HG03520 (cell line): ENCODE data around the gene SLC23A2.
"Not testable (repeated sequence)": the region's sequence is repeated elsewhere in the genome, so short reads cannot be mapped to it uniquely, and the experiment has no call there.

Experiments used
- ATAC-seq: cut with Tn5 transposase; IDR thresholded peaks from one replicate; pipeline ENCODE4 v1.9.1; 2021; ENCODE audit warnings: mild to moderate bottlenecking, moderate library complexity; ENCODE audit not compliant: unreplicated experiment

Gene SLC23A2

GRCh38 chr20:4937407-4938319 is 63.6 kb downstream of the SLC23A2 start:
- no peak for ATAC-seq

DNA sequence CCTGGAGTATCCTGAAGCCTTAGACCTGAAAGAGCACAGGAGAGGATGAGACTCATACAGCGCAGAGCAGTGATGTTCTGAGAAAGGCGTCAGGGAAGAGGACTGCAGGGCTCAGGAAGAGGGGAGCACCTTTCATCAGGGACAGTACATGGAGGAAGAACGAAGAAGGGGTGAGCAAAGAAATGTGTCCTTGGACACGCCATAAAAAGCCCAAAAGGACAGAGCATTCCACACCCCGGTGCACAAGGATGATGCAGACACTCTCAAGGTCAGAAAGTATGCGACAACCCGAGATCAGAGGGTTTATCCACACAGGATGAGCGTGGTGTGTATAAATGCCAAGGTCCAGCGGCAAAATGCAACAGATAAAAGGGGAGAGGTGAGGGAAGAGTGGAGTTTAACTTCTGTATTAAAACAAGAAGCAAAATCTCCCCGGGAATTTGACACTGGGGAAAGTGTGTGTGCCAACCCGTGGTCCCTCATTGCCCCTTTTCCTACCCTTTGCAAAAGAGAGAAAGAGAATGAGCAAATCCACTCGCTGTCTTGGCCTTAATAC is 64.4 kb downstream of the SLC23A2 start:
- ATAC-seq, result no peak

DNA sequence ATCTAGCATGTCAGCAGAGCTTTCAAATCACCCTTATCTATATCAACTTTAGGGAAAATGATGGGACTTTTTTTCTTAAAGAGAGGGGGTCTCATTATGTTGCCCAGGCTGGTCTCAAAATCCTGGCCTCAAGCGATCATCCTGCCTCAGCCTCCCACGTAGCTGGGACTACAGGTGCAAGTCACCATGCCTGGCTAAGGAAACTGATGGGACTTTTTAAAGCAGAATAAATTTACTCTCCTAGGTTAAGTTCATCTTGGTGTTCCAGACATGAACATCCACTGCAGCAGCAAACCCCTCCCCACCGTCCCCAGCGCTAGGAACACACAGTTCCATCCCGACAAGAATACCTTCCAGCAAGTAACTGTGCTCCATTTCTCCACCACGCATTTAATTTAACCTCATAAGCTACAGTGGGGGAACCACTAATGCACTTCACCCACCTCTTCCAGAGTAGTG is 64.9 kb downstream of the SLC23A2 start:
- ATAC-seq, result no peak

DNA sequence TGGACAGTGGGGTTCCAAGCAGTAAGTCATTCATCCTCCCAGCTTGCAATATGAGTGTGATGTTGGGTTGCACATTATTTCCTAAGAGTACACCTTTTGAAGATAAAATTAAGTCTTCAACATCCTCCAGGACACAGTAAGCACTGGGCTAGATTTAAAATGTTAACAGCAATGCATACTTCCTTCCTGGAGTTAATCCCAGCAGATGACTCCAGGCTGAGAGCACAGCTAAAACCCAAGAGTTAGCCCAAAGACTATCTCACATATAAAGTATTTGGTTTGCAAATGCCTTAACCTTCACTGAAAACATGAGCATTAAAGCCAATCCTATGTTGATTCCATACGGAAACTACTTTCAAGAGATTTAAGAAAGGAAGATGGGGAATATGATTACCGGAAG is 69.2 kb downstream of the SLC23A2 start:
- ATAC-seq, result no peak

GRCh38 chr20:4929686-4930397 is 71.5 kb downstream of the SLC23A2 start:
- ATAC-seq, result no peak

GRCh38 chr20:4926531-4927156 is 74.7 kb downstream of the SLC23A2 start:
- no peak for ATAC-seq

- ATAC-seq, result no peak
Observed at GRCh38 chr20:4925842-4926530, 75.3 kb downstream of the SLC23A2 start.

GRCh38 chr20:4924446-4924845 is 76.9 kb downstream of the SLC23A2 start:
- ATAC-seq, result no peak

DNA sequence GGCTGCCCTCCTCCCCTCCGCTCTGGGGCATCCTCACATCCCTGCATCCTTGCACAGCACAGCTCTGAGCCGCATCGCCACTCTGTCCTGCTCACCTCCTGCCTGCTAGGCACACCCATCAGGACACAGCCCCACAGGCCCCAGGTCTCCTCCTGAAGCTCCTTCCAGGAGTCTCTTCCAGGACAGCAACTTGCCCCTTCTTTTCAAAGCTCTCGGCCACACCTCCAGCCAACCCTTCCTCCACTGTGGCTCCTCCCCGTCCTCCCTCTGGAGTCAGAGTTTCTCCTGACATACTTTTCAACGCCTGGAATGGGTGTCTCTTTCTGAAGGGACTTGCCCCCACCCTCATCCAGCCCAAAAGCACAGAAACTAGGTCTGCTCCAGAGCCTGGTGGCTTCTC is 77.3 kb downstream of the SLC23A2 start:
- no peak for ATAC-seq

GRCh38 chr20:4922186-4922585 is 79.1 kb downstream of the SLC23A2 start:
- ATAC-seq, result no peak

GRCh38 chr20:4921271-4921670 is 80.0 kb downstream of the SLC23A2 start:
- ATAC-seq, result not testable (repeated sequence)

- ATAC-seq, result no peak
Observed at GRCh38 chr20:4920655-4921054, 80.7 kb downstream of the SLC23A2 start.

- no peak for ATAC-seq
Observed at GRCh38 chr20:4920131-4920530, 81.2 kb downstream of the SLC23A2 start.

GRCh38 chr20:4919047-4919704 is 82.1 kb downstream of the SLC23A2 start:
- no peak for ATAC-seq

DNA sequence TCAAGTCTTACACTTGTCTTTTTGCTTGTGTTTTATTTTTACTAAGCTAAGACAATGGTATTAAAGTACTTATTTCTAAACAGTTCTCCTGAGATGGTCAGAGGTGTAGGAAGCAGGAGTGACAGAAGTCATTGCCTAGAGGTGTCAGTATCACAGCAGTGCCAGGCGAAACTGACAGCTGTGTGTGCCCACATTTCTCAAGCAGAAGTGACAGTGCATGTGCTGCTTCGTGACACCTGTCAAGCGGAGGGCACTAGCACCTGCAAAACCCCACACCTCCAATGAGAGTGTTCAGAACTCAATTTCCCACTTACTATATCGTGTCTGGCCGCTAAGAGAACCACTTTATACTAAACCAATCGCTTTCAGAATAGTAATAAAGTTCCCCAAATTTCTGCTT is 82.8 kb downstream of the SLC23A2 start:
- no peak for ATAC-seq

GRCh38 chr20:4916971-4917881 is 84.1 kb downstream of the SLC23A2 start:
- no peak for ATAC-seq

- no peak for ATAC-seq
Observed at GRCh38 chr20:4913147-4913546, 88.2 kb downstream of the SLC23A2 start.

DNA sequence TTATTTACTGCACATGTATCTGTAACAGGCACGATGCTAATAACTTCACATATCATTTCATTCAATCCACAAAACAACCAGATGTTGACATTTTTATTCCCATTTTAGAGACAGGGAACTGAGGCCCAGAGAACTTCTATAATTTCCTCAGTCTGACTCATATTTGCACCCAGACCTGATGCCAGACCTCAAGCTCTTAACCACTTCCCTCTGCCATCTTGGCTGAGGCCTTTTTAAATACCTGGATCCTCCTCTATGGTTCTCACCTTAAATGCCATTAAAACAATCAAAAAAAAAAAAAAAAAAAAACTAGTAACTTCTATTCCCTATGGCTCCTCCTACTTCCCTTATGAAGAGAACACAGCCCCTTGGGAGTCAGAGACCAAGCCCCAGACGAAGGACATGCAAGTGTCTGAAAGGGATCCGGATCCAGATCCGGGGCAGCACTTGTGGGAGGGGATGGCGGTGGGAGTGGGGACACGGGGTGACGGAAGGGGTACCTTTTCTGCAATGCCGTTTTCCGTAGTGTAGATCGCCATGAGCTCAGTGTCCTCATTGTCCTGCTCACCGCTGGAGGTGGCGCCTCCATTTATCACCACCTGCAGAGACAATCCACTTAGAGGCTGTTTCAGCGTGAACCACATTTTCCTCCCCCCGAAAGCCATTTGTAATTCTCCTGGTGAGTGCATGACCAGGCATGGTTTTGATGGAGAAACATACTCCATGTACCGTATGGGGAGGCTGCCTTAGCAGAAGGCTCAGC is 88.7 kb downstream of the SLC23A2 start:
- ATAC-seq, result no peak
